Activated naive CD4-positive, alpha-beta T cell (primary cell): ENCODE data around the gene SYNCRIP.
"Not testable (repeated sequence)": the region's sequence is repeated elsewhere in the genome, so short reads cannot be mapped to it uniquely, and the experiment has no call there.

ENCODE experiments used
- DNase-seq, 4 experiments: peaks; one replicate each; lab custom pipeline; 2025; lab: John Stamatoyannopoulos, UW

Gene SYNCRIP

DNA sequence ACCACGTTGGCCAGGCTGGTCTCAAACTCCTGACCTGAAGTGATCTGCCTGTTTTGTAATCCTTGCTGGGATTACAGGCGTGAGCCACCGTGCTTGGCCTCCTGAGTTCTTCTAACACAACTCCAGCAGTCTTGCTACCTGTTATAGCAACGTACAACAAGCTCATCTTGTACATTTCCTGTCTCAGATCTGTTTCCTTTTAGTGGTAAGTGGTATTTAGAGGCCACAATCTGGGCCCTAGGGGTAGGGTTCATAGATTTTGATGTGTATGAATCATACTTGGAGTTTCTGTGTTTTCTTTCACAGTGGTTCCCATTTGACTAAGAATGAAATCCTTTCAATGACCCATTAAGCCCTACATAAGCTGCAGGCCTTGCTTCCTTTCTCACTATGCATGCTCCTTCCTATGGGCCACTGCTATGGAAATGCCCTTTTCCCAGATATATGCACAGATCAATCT is 27.1 kb upstream of the SYNCRIP start:
- DNase-seq, result no peak

DNA sequence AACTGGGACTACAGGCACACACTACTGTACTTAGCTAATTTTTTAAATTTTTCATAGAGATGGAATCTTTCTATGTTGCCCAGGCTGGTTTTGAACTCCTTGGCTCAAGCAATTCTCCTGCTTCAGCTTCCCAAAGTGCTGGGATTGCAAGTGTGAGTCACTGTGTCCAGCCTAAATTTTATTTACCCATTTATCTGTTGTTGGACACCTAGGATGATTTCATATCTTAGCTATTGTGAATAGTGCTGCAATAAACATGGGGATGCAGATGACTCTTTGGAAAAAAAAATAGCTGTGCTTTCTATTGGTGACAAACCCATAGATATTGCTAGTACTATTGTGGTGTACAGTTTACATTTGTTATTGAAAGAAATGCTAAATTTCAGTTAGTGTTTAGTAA is 19.6 kb upstream of the SYNCRIP start:
- no peak for DNase-seq

DNA sequence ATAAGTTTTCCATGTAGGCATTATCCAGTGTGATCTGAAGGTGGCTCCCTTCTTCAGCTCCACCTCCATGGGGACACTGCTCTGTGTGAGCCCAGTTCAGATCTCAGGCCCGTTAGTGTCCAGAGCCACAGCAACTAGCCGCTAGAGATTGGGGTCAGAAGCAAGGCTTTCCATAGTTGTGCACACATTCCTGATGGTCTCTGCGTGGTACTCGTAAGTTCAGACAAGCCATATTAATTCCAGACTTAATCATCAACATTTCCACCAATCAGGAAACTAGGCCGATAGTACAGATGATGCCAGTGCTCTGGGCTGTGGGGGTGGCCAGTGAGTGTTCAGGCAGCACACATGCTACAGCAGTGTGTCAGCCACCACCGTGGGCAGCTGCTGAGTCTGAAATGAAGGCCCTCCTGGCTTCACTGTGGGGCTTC is 17.5 kb upstream of the SYNCRIP start:
- DNase-seq, result no peak

DNA sequence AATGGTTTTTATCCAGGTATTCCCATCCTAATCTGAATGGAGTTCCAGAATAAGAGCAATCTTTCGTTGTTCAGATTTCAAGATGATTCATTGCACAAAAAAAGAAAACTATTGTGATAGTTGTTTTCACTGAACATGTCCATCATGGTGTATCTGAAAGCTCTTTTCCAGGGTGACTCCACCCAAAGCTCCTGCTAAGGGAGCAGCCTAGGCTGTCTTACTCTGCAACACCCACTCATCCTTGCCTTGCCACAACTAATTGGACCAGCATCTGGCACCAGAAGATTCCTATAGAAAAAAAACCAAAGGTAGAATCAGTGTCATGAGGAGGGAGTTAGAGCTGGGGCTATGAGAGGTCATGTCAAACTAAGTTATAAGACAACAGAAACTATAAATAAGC is 7.9 kb upstream of the SYNCRIP start:
- no peak for DNase-seq

DNA sequence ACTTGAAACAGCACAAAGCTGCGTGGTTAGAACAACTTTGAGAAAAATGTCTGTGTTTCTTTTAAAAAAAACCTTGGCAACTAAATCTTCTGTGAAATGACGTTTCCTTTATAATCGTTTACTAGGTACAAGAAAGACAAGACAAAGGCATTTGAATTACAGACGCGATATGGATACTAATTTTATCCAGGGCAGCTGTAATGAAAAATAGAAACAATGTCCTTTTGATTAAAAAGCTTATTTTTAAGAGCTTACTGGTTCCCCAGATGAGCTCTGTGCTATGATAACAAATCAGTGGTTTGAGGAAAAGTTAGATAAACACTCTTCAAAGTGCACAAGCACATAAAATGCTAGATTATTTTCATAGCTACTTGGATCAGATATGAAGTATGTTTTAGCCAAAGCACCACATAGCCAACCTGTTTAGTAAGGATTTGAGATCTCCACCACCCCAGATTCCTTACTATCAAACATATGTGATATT is 1.6 kb upstream of the SYNCRIP start:
- no peak for DNase-seq

DNA sequence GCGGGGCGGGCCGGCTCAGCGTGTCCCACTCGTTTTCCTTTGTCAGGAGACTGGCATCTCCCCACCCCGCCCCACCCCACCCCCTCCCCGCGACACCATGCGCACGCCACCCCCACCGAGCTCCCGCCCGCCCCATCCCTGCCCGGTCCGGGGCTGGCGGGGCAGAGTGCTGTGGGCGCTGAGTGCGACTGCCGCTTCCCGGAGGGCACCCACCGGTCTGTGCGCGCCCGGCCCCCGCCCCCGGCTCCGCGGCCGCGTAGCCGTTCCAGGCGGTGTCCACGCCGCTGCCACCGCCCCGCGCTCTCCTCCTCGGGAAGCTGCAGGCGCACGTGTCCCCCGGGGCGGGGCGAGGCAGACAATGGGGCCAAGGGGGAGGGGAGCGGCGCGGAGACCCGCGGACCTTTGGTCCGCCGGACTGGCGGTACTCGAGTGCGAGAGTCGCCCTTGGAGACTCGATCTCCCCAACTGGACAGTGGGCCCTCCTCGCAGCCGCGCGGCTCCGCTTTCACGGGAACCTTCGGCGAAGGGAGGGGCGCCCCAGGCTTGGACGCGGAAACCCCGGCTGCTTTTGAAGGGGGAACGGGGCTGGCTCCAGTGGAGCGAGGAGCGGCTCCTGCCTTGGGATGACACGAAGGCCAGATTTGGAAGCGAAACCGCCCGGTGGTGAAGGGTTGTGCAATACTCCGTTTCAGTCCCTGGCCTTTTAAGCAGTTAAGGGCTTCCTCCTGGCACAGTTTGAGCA is 1.0 kb upstream of the SYNCRIP start:
- peak; percentile 54 to 78 (median 66) for DNase-seq

DNA sequence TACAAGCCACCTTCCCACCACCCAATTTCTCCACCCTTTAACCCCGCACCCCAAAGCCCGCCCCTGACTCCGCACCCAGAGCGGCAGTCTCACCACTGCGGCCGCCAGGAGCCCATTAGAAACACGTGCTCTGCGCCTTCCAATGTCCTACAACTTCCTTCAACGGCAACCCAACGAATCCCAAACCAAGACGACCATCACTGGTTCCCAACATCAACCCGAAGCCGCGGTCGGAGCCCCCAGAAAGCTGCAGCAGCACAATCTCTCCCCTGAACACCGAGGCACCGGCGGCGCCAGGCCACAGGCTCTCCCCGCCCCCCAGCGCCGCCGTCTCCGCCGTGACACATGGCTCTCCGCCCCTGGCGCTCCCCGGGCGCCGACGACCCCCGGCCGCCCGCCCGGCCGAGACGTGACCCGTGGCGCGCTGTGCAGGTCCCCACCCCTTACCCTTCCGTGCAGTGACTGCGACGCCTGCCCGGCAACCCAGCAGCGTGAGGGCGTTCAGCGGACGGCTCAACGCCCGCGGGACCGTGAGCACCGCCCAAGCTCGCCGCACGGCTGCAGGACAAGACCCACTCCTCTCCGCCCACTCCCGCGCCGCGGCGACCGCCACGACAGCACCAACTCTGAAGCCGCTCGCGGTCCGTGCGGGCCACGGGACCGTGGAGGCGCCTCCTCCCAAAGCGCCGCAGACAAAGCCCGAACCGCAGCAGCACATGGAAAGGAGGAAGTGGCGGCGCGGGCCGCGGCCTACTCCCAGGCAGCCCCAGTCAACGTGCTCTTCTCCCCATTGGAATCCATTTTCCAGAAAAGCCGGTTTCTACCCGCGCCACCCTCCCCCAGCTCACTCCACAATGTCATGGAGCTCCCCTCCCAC is 551 bp downstream of the SYNCRIP start:
- DNase-seq, result peak; percentile 34 to 53 (median 46)

DNA sequence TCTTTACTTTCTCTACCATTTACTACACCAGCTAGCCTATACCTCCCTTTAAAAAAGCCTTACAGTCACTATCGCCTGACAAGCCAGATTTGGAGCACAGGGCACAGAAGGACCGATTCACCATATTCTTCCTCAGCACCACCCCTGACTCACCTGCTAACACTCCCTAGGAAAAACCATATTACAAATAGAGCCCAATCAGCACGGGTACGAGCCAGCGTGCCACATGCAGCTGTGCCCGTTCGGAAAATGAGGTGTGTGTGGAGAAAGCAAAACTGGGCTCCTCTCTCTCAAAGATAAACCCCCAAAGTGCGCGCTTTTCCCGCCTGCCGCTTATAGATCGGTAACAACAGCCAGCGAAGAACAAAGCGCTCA is 1.2 kb downstream of the SYNCRIP start:
- peak in 1 of 4 experiments; percentile 34 for DNase-seq

DNA sequence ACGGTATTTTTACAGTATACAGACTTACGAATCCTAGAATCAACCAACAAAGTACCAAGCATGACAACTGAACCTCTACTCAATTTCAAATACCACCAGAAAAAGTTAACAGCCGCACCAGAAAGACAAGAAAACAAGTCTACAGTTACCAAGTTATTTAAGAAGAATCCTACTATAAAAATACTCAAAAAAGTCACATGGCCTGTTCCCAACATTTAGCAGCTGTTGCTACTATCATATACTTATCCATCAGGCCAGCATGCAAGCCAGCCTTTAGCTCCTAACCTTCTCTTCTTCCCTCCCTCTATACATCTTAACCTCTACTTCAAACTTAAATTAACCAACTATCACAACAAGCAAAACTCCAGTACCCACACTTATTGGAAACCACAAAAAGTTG is 1.9 kb downstream of the SYNCRIP start:
- DNase-seq, result no peak

DNA sequence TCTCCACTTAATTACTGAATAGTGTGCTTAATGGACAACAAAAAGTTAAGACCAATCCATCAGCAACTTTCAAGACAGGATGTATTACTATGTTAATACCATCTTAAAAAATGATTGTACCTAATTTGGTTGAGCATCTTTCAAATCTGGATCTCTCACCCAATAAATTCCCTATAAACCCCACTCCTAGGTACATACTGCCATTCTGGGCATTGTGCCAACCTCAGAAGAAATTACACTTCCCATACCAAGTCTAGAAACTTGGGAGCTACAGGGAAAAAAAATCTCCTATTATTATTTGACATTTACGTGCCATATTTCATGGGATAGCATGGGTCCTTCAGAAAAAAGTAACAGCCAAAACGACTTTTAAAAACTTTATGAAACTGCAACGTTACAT is 5.1 kb downstream of the SYNCRIP start:
- DNase-seq, result no peak

DNA sequence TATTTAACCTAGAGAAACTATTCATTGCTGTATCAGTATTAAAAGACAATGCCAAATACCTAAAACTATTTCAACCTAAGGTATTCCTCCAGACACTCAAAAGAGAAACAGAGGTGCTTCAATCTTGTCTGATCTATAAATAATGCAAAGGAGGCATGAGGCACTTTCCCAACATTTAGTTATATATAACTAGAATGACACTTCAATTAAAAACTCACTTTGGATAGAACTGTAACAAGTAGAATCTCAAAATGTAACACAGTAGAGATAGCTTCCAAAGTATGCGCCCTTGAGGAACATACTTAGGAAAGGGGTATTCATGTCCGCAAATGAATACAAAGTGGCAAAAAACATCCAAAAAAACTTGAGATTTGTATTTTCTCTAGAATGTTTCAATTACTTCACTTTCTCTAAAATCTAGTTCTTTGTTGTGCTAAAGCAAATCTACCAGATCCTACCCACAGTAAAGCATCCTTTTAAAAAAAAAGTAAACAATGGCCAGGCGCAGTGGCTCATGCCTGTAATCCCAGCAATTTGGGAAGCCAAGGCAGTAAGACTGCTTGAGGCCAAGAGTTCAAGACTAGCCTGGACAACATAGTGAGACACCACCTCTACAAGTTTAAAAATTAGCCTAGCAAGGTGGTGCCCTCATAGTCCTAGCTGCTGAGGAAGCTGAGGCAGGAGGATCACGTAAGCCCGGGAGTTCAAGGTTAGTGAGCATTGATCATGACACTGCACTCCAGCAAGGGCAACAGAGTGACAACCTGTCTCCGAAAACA is 10.3 kb downstream of the SYNCRIP start:
- DNase-seq, result no peak

DNA sequence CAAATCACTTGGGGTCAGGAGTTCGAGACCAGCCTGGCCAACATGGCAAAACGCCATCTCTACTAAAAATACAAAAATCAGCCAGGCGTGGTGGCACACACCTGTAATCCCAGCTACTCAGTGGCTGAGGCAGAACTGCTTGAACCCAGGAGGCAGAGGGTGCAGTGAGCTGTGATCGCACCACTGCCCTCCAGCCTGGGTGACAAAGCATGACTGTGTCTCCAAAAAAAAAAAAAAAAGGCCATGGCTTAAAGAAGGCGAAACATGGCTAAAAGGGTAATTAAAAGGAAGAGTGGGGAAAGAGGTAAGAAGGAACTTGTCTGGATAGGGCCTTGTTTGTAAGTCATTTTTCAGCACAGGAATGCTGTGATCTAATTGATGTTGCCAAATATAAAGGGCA is 11.6 kb downstream of the SYNCRIP start:
- DNase-seq, result not testable (repeated sequence)

DNA sequence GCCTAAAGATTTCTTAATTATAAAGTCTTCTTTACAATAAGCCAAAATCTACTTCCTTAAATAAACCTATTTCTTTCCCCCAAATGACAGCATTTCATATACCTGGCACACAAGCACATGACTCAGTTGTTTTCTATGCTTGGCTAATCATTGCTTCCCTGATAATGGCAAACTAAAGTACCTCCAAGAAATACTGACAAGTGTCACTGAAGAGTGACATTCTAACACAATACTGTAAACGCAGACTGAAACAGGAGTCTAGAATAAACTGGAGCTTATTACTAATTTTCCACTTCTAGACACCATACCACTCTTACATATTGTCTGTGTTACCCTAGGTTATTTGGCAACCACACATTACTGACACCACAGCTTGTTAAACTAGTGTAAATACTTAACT is 14.3 kb downstream of the SYNCRIP start:
- no peak for DNase-seq

DNA sequence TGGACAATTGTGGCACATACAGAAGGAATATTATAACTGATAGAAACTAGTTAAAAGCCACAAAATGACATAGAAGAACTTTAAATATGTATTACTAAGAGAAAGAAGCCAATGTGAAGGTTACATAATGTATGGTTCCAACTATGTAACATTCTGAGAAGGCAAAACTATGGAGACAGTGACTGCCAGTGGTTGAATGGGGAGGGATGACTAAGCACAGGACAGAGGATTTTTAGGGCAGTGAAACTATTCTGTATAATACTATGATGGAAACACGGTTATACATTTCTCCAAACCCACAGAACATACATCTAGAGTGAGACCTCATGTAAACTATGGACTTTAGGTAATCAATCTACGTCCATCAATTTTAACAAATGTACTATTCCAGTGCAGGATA is 22.4 kb downstream of the SYNCRIP start:
- DNase-seq, result no peak

DNA sequence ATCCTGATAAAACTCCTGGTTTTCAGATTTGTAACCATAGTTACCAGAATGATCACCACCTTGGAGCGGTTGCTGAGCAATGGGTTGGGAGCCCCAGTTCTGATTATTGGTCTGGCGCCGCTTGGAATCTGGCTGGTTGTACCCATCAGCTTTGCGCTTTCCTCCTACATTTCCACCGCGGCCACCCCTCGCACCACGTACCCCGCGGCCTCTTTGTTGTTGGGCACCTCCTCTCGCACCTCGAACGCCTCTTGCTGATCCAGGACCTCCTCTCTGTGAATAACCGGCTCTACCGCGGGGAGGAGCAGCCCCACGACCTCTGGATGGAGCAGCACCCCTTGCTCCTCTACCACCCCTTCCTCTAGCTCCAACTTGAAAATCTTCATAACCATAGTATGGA is 27.9 kb downstream of the SYNCRIP start:
- no peak for DNase-seq

DNA sequence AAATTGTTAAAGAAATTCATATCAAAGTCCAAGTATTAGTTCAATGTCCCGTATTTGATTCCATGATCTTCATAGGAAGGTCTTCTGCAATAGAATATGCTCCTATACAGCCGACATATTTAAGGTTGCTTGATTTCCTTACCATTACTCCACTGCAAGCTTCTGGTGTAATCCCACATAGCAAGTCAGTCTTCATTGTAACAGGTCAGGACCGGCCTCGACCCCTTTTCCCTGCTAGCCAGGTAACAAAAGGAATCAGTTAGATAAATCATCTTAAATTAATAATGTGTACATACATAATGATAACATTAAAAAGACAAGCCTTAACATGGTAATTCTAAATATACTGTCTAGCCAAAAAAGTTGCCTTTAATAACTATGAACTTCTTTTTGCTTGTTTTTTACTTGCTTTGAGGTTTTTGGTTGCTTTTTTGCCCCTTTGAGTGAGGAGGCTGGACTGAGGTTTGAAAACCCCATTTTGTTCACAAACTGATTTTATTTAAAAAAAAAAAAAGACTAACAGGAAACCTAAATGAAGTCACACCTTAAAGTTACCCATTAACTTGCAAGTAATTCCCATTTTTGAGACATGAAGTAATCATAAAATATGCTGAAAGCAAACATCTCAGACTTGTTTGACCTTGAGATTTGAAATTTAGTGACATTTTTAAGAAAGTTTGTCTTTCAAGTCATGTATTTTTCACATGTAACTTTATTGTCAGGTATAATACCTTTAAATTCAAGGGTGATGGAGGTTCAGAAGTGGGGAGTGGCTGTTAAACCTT is 29.8 kb downstream of the SYNCRIP start:
- DNase-seq, result no peak

DNA sequence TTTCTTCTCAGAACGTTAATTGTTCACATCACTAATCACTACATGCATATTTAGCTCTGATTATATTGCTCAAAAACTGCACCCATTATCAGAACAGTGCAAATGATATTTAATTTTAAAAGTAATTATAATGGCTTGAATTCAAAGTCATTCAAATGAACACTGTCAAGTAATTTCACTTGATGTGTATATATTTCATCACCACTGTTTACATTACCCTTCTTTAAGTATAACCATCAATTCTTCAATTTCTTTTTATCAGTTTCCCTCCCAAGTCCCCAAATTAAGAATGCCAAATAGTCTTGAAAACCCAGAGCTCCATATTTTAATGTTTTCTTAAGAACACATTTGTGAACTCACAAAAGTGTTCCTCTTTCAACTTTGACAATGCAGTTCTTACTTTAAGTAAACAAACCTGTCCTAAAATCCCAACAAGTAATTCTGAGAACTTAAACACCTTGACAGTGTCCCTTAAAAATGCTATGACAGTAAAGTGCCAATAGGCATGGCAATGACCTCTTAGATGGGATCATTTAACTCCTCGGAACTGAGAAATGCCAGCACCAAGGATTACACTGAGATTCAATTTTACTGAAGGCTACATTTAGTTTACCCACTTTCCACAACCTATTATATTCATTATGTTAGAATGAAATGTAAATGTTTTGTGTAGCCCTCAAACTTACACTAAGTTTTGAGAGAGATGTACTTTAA is 32.3 kb downstream of the SYNCRIP start:
- DNase-seq, result no peak

DNA sequence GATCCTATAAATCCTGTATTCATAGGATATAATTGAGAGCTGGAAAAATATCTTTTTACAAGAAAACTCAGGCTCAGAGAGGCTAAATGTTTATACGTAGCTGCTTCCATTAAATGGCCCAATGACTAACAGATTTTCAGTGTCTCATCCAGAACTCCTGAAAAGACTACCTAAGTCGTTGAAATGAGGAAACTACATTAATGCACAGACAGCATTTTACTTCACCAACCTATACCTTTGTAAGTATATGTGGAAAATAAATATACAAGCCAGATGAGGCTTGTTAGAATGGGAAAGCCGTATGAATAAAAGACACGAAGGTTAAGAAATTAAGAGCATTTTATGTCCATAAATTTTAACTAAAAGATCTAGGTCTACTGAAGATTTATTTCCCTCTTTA is 40.6 kb downstream of the SYNCRIP start:
- no peak for DNase-seq

DNA sequence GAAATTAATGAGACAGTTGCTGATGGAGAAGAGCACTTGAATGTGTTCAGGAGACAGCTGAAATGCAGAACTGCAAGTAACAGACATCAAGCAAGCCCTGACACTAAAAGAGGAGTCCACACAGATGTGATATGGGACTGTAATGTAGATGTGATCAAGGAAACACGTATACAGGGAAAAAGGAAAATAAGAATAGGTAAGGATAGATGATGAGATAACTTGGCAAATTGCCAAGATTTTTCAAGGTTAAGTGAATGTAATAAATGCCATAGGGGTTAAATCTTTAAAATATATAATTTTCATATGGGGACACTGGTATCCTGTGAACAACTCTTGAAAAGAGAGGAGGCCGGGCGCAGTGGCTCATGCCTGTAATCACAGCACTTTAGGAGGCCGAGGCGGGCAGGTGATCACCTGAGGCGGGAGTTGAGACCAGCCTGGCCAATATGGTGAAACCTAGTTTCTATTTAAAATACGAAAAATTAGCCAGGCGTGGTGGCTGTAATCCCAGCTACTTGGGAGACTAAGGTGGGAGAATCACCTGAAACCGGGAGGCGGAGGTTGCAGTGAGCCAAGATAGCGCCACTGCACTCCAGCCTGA is 41.9 kb downstream of the SYNCRIP start:
- no peak for DNase-seq

DNA sequence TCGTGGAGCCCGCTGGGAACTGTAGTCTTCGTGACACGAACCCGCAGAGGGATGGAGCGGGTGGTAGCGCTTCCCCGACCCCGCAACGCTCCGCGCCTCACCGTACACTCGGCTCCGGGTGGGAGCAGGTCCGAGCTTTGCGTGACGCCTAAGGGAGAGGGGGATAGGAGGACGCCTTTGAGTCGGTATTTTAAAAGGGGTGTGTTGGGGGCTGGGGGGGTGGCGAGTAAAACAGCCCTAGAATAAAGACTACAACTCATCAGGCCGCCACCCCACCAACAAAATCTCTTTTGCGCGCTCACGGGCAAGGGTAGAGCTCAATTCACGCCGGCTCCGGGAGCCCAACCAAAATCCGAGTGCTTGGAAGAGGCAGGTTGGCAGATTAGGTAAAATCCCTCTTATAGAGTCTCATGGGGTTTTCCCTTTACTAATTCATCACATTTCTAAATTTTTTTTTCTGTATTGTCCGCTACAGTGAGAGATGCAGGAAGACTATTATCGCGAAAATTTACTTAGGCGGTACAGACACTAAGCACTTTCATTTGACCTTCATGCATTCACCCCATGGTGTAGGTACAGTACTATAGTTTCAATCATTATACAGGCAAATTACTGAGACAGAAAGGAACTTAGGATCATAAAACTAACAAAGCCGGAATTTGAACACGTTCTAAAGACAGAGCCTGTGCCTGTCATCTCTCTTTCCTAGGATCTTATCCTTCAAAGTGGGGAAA is 48.3 kb downstream of the SYNCRIP start:
- DNase-seq, result peak in 1 of 4 experiments; percentile 34
